GM12878 (cell line): ENCODE results near the gene SMIM35. TPM values are rescaled to one million over a fixed set of nuclear protein-coding genes. Genes with fewer than 3 reads are reported as not detected.

Experiments
- ATAC-seq: fragments of 200-7000 bp; cut with Tn5 transposase; 3 replicates; pipeline ENCODE4 v1.9.1; 2020; ENCODE audit warnings: mild to moderate bottlenecking, moderate library complexity
- BruUV-seq: library from RNA; stranded (reverse); fragments of 400-500 nt; replicated peaks from 2 replicates; lab custom pipeline; 2021; lab: Mats Ljungman, UMichigan
- CTCF ChIA-PET: fragments of 300-600 bp; sonication (Branson Sonifier 250); formaldehyde crosslinking; extraction: SDS; loops from one replicate; lab custom pipeline; 2021; ENCODE audit warnings: inconsistent platforms; lab: Yijun Ruan, JAX
- POLR2A ChIA-PET: fragments of 350-600 bp; formaldehyde crosslinking; extraction: SDS; loops from one replicate; lab custom pipeline; 2021; ENCODE audit warnings: inconsistent platforms; lab: Charles Lee
- RAD21 ChIA-PET: fragments of 300-600 bp; sonication (Branson Sonifier 250); formaldehyde crosslinking; loops from one replicate; lab custom pipeline; 2023; ENCODE audit warnings: antibody characterized with exemption; ENCODE audit not compliant: unreplicated experiment; lab: Charles Lee
- SMC1A ChIA-PET: fragments of 300-600 bp; sonication (Branson Sonifier 250); formaldehyde crosslinking; loops from one replicate; lab custom pipeline; 2023; ENCODE audit not compliant: unreplicated experiment, uncharacterized antibody; lab: Charles Lee
- DNase-seq: peaks from one replicate; pipeline ENCODE4 v3.0.0-alpha.2; 2011; ENCODE audit warnings: low read depth, low spot score
- FAIRE-seq: peaks from 3 replicates; lab custom pipeline; 2011; peaks lifted over from hg19 to GRCh38; lab: Jason Lieb, UNC
- H2AFZ ChIP-seq: 2 replicates; pipeline ENCODE4 v1.6.0; 2011; ENCODE audit warnings: low read depth, low read length, control low read depth; ENCODE audit not compliant: control insufficient read depth
- H3K27ac ChIP-seq: 2 replicates; pipeline ENCODE4 v1.5.1; 2011; ENCODE audit warnings: control low read depth; ENCODE audit not compliant: control insufficient read depth, insufficient read depth
- H3K27me3 ChIP-seq, 2 experiments: replicated peaks in 1 of 2; 2 replicates each; pipeline versions ENCODE4 v1.6.0 to v1.6.1; 2011; ENCODE audit warnings: low read length in 1 of 2; ENCODE audit not compliant: control insufficient read depth in 2 of 2, insufficient read depth in 2 of 2
- H3K36me3 ChIP-seq, 2 experiments: 2 replicates each; pipeline ENCODE4 v1.5.1; 2011; ENCODE audit warnings: low read length in 1 of 2; ENCODE audit not compliant: control insufficient read depth in 2 of 2, insufficient read depth in 2 of 2
- H3K4me1 ChIP-seq: 2 replicates; pipeline ENCODE4 v1.6.1; 2011; ENCODE audit warnings: mild to moderate bottlenecking, low read length, moderate library complexity, mixed read lengths; ENCODE audit not compliant: control insufficient read depth, insufficient read depth
- H3K4me2 ChIP-seq: 2 replicates; pipeline ENCODE4 v1.6.0; 2011; ENCODE audit warnings: control low read depth; ENCODE audit not compliant: control insufficient read depth, insufficient read depth
- H3K4me3 ChIP-seq: fragments of 200-600 bp; sonication (generic); 2 replicates; pipeline ENCODE4 v1.5.1; 2016
- H3K79me2 ChIP-seq: 2 replicates; pipeline ENCODE4 v1.6.0; 2011; ENCODE audit warnings: low read length; ENCODE audit not compliant: control insufficient read depth, insufficient read depth
- H3K9ac ChIP-seq: 2 replicates; pipeline ENCODE4 v1.8.0; 2011; ENCODE audit warnings: low read length, control low read depth, mixed read lengths; ENCODE audit not compliant: control insufficient read depth, insufficient read depth
- H3K9me3 ChIP-seq: replicated peaks from 3 replicates; pipeline ENCODE4 v1.5.1; 2011; ENCODE audit warnings: mild to moderate bottlenecking, low read length; ENCODE audit not compliant: control insufficient read depth, insufficient read depth
- H4K20me1 ChIP-seq: 2 replicates; pipeline ENCODE4 v1.6.0; 2011; ENCODE audit not compliant: control insufficient read depth, insufficient read depth
- ASH2L ChIP-seq: fragments of 300-600, 200-600 bp; sonication (generic); IDR thresholded peaks from 2 replicates; pipeline ENCODE4 v1.6.1; 2017; ENCODE audit warnings: low read depth, mild to moderate bottlenecking, borderline replicate concordance
- CBFB ChIP-seq: IDR thresholded peaks from 2 replicates; pipeline ENCODE4 v1.6.1; 2016; ENCODE audit warnings: antibody characterized with exemption, low read depth
- CBX3 ChIP-seq: fragments of 200-600 bp; sonication (generic); IDR thresholded peaks from 2 replicates; pipeline ENCODE4 v1.6.1; 2016; ENCODE audit warnings: low read depth, borderline replicate concordance
- CHD1 ChIP-seq: IDR thresholded peaks from 2 replicates; pipeline ENCODE4 v1.6.1; 2012; ENCODE audit warnings: low read depth, low read length, improper control_type of control experiment
- DPF2 ChIP-seq: fragments of 450-650 bp; IDR thresholded peaks from 2 replicates; pipeline ENCODE4 v1.6.1; 2017; ENCODE audit warnings: mild to moderate bottlenecking
- KDM1A ChIP-seq: fragments of 200-600 bp; sonication (generic); IDR thresholded peaks from 2 replicates; pipeline ENCODE4 v1.6.1; 2016; ENCODE audit warnings: borderline replicate concordance
- MEF2B ChIP-seq: fragments of 450-650 bp; IDR thresholded peaks from 2 replicates; pipeline ENCODE4 v1.6.1; 2018; ENCODE audit warnings: mild to moderate bottlenecking, moderate library complexity; ENCODE audit not compliant: partially characterized antibody, poor library complexity, severe bottlenecking
- MTA2 ChIP-seq: fragments of 450-650 bp; IDR thresholded peaks from 2 replicates; pipeline ENCODE4 v1.6.1; 2016; ENCODE audit warnings: low read depth, mild to moderate bottlenecking, moderate library complexity
- NR2C2 ChIP-seq: IDR thresholded peaks from 2 replicates; pipeline ENCODE4 v1.6.1; 2011; ENCODE audit warnings: borderline replicate concordance, low read depth; ENCODE audit not compliant: control insufficient read depth, insufficient read length
- PAX8 ChIP-seq: fragments of 450-650 bp; IDR thresholded peaks from 2 replicates; pipeline ENCODE4 v1.6.1; 2017; ENCODE audit warnings: mild to moderate bottlenecking, moderate library complexity
- RAD21 ChIP-seq: IDR thresholded peaks from 2 replicates; pipeline ENCODE4 v1.6.1; 2011; ENCODE audit warnings: mild to moderate bottlenecking, low read depth, low read length, moderate library complexity; ENCODE audit not compliant: insufficient read depth
- RBBP5 ChIP-seq: fragments of 200-600 bp; sonication (generic); conservative IDR thresholded peaks from 2 replicates; pipeline ENCODE4 v1.6.1; 2016
- SMC3 ChIP-seq: IDR thresholded peaks from 2 replicates; pipeline ENCODE4 v1.6.1; 2011; ENCODE audit warnings: low read length, improper control_type of control experiment, borderline replicate concordance
- STAT3 ChIP-seq: IDR thresholded peaks from 2 replicates; pipeline ENCODE4 v1.6.1; 2011; ENCODE audit warnings: low read depth, low read length, improper control_type of control experiment
- WGBS: methylation state at CpG from one replicate; pipeline ENCODE4 v1.1.6; 2016; ENCODE audit warnings: low lambda C conversion rate; ENCODE audit not compliant: insufficient replicate concordance, insufficient coverage; ENCODE audit errors: missing lambda C conversion rate; 5-methylcytosine and 5-hydroxymethylcytosine counted together
- in situ Hi-C: fragments of 300-500 bp; cut with MboI; formaldehyde crosslinking; loops from 9 replicates; pipeline ENCODE4 v1.14.3; 2018; ENCODE audit warnings: mixed read lengths
- intact Hi-C: fragments of 100-400 bp; cut with micrococcal nuclease; formaldehyde crosslinking; loops from one replicate; pipeline ENCODE4 v1.14.2; 2022; ENCODE audit not compliant: unreplicated experiment
- polyA plus RNA-seq, 11 experiments: library from polyadenylated mRNA; depleted of rRNA in 4 of 11; unstranded in 6 of 11; stranded (reverse) in 5 of 11; fragments of >200 nt; fragmentation: Nextera tagmentation in 4 of 11; fragmentation: Illumina TruSeq in 1 of 11; extraction: Ambion mirVana in 4 of 11; extraction: Trizol in 1 of 11; gene quantifications; 1 replicate in 1 of 11; 2 replicates in 10 of 11; pipeline versions ENCODE4 v1.2.1 to v1.2.3, GENCODE V29; 2011 to 2016; ENCODE audit warnings: inconsistent platforms in 2 of 11, missing spikeins in 2 of 11, low read depth in 1 of 11
- total RNA-seq, 4 experiments: library from RNA; depleted of rRNA in 3 of 4; stranded (reverse); fragments of >200 nt in 3 of 4; fragmentation: Illumina TruSeq in 1 of 4; extraction: Trizol in 1 of 4; gene quantifications; 2 replicates each; pipeline versions ENCODE4 v1.2.1 to v1.2.3, GENCODE V29; 2013 to 2021
- TF ChIP-seq, protein P1 (sequence below): fragments of 150-350 bp; IDR thresholded peaks from 2 replicates; pipeline ENCODE4 v1.6.1; 2014; ENCODE audit warnings: mild to moderate bottlenecking, low read depth, low read length

Gene SMIM35
- total and polyA plus RNA-seq, 10 of the 15 experiments (the other 5 are each of a cell fraction or from before 2014, with no cell fraction given), result 0.02 to 1.1 (median 0.05) TPM; not detected in 5

DNA sequence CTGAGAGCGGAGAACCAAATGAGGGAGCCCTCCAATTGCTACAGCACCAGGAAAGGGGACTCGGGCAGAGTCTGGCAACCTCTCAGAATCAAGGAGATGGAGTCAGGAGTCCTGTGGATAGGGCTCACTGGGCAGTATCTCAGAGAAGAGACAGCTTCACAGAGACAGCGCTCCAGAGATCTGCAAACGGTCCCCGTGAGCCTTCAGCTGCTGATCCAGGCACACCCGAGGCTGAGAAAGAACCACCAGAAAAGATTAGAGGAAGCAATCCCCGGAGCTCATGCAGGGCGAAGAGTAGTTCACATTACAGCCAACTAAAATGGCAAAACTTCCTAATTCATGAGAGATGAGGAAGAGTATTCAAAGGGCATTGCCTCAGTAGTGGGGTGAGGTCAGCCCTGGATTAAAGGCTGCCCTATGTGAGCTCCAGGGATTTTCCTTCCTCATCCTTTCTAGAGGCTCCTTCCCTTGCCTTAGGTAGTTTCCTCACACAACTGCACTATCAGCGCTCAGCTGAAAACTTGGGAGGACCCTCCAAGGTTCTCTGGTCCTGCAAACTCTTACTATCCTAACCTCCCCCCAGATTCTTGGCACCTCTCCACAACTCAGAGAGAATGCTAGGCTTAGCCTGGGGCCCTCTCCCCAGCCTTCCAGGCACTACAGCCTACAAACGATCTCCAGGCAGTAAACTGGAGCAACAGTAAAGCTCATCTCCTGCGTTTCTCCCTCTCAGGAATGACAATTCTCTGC, 42.1 kb upstream of the SMIM35 start (continued):
- TF ChIP-seq, protein P1, sequence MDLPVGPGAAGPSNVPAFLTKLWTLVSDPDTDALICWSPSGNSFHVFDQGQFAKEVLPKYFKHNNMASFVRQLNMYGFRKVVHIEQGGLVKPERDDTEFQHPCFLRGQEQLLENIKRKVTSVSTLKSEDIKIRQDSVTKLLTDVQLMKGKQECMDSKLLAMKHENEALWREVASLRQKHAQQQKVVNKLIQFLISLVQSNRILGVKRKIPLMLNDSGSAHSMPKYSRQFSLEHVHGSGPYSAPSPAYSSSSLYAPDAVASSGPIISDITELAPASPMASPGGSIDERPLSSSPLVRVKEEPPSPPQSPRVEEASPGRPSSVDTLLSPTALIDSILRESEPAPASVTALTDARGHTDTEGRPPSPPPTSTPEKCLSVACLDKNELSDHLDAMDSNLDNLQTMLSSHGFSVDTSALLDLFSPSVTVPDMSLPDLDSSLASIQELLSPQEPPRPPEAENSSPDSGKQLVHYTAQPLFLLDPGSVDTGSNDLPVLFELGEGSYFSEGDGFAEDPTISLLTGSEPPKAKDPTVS, result no peak
- TF ChIP-seq RBBP5 (no peak), RAD21 (no peak)
- TF ChIP-seq, all 136 proteins: peak for 0

DNA sequence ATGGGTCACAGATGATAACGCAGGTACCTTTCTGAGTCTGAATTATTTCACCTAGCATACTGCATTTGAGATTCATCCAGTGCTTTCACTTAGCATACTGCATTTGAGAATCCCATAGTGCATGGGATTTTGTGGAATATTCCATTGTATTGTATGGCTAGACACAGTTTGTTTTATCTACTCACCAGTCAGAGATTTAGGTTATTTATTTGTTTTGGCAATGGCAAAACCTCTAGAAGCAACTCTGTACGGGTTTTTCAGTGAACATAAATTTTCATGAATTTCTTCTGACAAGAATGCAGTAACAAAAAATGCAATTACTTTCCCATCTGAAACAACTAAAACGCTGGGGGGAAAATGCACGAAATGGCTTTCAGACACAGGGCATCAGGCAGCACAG, 41.5 kb upstream of the SMIM35 start:
- no peaks in the 10 kb centered on the region for H4K20me1 ChIP-seq
- TF ChIP-seq CHD1, result no peak
- no peak for TF ChIP-seq DPF2
- no peak for TF ChIP-seq STAT3
- TF ChIP-seq CBFB, result no peak
- no peak for TF ChIP-seq MEF2B
- TF ChIP-seq NR2C2, result no peak
- no peak for TF ChIP-seq CBX3
- TF ChIP-seq ASH2L, result no peak
- TF ChIP-seq KDM1A, result no peak
- no peak for TF ChIP-seq MTA2
- no peak for TF ChIP-seq PAX8
- TF ChIP-seq SMC3, result no peak
- TF ChIP-seq, all 136 proteins: peak for 0
- Histone ChIP-seq H3K27me3 (peaks cover 0 to 3% of the 10 kb centered on the region in 2 experiments; a peak in 2 of 4 replicates), H3K27ac (no peak overlapping the region), H3K4me2 (no peak overlapping the region), H3K4me1 (no peaks in the 10 kb centered on the region), H3K36me3 (no peaks in the 10 kb centered on the region), H3K9ac (no peak overlapping the region), H3K79me2 (no peaks in the 10 kb centered on the region), H3K9me3 (no peaks in the 10 kb centered on the region), H3K4me3 (no peak overlapping the region), H2AFZ (no peak overlapping the region)
- intact Hi-C loops, result no loop called here
- SMC1A ChIA-PET, result no interaction called here
- ATAC-seq (no peak), FAIRE-seq (no peak), DNase-seq (no peak)
- RAD21 ChIA-PET, result no interaction called here
- in situ Hi-C loops, result no loop called here
- POLR2A ChIA-PET, result no interaction called here
- CTCF ChIA-PET, result interaction anchor here (0.6 to 1.0 kb wide), 2 partner anchors 309 to 490 kb away, joined by 3 to 5 read pairs; no protein-coding TSS in a partner anchor
- 24% methylated on average over 4 of the region's 4 CpGs for WGBS
- BruUV-seq, result no TSS peak
